ENCODE data around the gene KCNMB1.

KCNMB1 gene

GRCh38 chr5:170414786-170415185 lies 25.6 kb upstream of the KCNMB1 start:
- DNase-seq (ENCODE audit: low read depth in 2 of 2) = no peak

DNA sequence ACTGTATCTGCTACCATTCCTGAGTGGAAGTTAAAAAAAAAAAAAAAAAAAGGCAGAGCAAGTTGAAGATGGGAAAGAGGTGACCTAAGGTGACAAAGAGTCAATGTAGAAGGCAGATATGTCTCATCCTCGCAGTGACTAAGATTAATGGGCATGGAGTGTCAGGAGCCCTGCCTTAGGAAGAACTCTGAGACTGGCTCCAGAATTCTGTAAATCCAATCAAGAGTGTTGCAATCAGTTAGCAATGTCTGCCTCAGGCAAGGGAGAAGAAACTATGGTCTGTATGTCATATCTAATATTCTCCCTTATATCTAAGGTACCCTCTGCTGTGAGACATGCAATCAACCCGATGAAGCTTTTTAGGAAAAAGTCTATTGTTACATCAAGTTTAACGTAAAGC lies 24.7 kb upstream of the KCNMB1 start:
- no peak for DNase-seq (ENCODE audit: low read depth in 2 of 2)

GRCh38 chr5:170411100-170411499 lies 21.9 kb upstream of the KCNMB1 start:
- DNase-seq (ENCODE audit: low read depth in 2 of 2) = no peak

GRCh38 chr5:170410401-170410800 lies 21.2 kb upstream of the KCNMB1 start:
- no peak for DNase-seq (ENCODE audit: low read depth in 2 of 2)

DNA sequence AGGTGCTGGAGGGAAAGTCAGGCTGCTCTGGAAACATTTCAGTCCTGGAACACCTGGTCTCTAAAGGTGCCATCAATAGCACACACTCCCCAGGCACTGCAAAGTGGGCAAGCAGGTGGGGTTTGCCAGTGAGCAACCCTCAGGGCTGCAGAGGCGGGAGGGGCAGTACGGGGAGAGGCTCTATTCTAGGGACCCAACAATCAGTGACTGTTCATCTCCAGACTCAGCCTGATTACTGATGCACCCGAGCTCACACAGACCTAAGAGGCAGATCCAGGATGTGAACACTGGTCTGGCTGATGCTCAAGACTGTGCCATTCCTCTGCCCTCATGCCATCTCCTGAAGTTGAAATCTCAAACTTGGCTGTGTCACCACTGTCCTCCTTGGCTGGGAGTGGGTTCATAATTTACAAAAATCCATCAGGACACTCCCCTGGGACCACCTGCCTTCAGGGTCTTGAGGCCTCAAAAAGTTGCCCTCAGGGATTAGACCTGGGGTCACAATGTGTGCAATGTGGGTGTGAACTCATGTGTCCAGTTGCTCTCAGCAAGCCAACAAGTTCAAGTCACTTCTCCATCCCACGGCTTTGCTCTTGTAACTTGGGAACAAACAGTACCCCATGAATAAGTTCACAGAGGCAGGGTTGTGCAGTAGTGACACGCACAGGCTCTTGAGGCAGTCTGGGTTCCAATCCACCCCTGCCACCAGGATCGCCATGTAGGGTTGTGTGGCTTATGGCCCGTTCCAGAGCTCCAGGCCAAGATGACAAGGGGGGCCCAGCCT lies 19.9 kb upstream of the KCNMB1 start:
- no peak for DNase-seq (ENCODE audit: low read depth in 2 of 2)

GRCh38 chr5:170408226-170408625 lies 19.1 kb upstream of the KCNMB1 start:
- no peak for DNase-seq (ENCODE audit: low read depth in 2 of 2)

DNA sequence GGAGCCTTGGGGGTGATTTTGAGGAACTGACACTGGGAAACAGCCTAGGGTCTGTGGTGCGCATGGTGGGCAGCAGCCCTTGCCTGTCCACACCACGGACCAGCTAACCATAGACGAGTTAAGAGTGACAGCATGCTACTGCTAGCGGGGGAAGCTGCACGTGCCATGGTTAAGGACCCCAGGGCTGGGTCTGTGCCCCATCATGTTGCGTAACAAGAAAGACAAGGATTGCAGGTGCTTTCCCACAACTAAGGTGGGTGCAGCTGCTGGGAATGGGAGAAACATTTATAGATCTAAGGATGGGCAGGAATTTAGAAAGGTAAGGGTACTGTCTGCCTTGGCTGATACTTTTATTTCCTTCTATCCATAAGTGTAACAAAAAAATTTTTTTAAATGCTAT lies 17.9 kb upstream of the KCNMB1 start:
- no peak for DNase-seq (ENCODE audit: low read depth in 2 of 2)

DNA sequence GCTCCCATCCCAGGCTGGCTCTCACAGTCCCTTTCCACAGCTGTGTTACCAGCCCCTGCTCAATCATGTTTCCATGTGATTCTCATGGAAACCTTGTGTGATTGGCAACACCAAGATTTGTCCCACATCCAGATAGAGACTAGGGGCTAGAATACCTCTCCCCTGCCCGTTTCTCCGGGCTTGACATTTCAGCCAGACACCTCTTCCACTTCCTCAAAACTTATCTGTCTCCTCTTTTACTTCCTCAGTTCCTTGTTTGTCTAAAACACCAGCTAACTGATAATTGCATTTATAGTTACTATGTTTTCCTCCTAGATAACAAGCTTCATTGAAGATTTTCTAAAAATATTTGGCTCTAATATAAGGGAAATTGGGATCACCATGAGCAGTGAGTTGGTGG lies 16.6 kb upstream of the KCNMB1 start:
- no peak for DNase-seq (ENCODE audit: low read depth in 2 of 2)

- DNase-seq (ENCODE audit: low read depth in 2 of 2) = no peak
Observed at GRCh38 chr5:170404398-170404797, 15.2 kb upstream of the KCNMB1 start.

DNA sequence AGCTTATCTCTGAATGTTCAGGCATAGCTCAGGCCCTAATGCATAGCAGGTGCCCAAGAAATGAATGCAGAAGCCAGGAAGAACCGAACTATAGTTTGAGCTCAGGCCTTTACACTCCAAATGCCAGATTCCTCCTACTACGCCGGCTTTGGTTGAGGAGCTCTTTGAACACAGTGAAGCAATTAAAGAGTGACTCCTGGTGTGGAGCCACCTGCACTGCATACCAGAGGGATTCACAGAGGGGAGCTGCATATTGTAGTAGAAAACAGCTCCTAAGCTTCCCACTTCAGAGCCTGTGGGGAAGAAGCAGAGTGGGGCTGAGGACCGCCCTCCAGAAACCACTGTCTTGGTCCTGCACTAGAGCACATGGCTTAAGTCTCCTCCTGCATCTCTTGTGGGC lies 14.5 kb upstream of the KCNMB1 start:
- no peak for DNase-seq (ENCODE audit: low read depth in 2 of 2)

GRCh38 chr5:170402508-170402907 lies 13.3 kb upstream of the KCNMB1 start:
- no peak for DNase-seq (ENCODE audit: low read depth in 2 of 2)

DNA sequence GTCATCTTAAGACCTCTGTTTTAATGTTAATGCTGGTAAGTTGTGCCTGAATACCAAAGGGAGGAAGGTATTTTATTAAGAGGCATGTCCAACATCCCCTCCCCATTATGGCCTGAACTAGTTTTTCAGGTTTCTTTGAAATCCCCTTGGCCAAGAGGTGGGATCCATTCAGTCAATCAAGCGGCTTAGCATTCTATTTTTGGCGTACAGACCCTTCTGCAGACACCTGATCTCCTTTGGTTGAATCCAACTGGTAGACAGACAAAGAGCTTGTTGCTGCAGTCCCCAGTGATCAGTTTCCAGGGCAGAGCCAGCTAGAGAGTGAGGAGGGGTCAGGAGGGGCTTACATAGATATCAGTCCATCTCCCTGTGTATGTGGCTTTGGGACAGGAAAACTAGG lies 7.9 kb upstream of the KCNMB1 start:
- DNase-seq (ENCODE audit: low read depth in 2 of 2) = no peak

DNA sequence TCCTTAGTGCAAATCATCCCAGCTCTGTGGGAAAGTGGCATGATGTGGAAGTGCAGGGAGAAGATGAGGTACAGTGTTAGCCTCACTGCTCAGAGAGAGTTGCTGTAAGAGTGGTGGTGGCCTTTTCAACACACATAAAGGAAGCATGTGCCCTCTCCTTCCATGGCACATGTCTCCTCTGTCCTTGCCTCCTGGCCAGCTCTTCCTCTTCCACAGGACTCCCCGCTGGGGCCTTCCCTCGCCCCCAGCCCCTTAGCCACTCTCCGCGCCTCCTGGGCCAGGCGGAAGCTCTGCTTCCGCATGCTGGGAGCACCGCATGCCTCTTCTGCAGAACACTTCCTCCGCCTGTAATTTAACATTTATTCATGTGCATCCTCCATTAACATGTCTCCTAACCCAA lies 4.8 kb upstream of the KCNMB1 start:
- DNase-seq (ENCODE audit: low read depth in 2 of 2) = no peak

- peak in 1 of 2 donors; percentile 7 for DNase-seq (ENCODE audit: low read depth in 2 of 2)
Observed at GRCh38 chr5:170393235-170393634, 4.1 kb upstream of the KCNMB1 start.

GRCh38 chr5:170390472-170390871 lies 1.3 kb upstream of the KCNMB1 start:
- DNase-seq (ENCODE audit: low read depth in 2 of 2) = no peak

DNA sequence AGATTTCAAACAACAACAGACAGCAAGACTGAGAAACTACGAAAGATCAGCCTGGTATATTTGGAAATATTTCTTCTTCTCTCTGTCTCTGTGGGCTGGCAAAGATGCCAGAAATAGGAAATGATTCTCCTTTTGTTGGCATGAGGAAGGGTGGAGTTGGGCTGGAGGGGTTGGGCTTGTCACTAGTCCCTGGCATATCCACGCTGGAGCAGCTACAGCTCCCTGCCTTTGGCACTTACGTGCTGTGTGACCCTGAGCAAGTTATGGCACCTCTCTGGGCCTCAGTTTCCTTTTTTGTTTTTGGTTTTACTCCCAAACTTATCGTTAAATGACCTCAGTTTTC lies 354 bp upstream of the KCNMB1 start:
- no peak for DNase-seq (ENCODE audit: low read depth in 2 of 2)

DNA sequence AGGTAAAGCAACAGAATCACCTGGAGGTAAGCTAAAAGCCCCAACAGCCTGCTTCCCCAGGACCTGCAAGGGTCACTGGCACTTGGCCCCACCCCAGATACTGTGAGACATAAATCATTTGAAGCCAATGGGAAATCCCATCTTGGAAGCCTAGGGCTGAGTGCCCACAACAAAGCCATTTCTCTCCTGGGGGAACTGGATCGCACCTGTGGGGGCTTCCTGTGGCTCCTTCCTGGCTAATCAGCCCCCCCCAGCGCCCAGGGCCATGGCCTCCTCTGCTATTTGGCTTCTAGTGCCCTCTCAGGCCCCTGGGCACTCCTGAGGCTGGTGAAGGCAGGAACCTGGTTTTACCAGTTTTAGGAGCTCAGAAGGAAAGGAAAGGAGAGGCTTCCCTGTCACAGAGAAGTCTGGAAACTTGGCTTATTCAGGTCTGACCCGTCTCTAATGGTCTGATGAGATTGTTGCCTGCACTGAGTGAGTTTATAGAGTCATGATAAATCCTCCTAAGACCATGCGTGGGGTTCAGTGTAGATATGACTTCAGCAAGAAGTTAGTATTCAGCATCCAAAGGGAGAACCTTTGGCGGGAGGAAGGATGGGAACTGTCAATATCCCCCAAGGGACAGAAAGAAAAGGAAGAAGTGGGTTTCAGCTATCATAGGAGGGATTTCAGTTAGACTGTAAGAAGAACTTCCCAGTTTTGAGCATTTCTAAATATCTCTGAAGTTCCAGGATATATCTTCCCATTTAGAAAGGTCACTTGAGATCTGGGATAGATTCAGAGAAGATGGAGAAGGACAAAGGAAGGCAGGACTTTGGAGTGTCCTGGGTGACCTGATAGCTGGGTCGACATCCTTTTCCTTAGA lies 1.2 kb downstream of the KCNMB1 start:
- no peak for DNase-seq (ENCODE audit: low read depth in 2 of 2)

DNA sequence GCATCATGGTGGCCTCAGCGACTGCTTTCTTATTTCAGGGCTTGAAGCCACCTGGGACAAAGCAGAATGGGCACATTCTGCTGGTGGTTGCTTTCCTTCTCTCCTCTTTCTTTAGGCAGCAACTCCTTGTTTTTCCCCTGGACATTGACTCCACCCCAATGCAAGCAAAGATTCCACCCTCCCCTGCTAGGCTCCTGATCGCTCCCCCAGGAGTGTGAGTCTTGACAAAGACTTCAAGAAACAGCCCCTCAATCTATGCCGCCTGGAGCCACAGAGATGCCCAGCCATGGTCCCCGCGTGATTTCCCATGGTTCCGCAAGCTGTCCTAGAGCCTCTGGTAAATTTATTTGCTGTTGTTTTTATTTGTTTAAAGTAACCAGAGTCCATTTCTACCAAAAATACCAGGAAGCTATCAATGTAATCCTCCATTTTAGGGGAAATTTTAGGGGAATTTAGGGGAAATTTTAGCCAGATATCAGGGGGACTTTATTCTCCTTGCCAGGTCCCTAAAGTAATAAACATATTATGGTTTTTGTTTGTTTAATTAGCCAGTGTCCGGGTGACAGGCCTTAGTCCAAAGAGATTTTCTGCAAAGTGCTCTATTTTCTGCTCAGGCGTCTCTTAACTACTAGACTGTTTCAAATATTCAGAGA lies 2.3 kb downstream of the KCNMB1 start:
- no peak for DNase-seq (ENCODE audit: low read depth in 2 of 2)

- no peak for DNase-seq (ENCODE audit: low read depth in 2 of 2)
Observed at GRCh38 chr5:170383227-170383626, 5.9 kb downstream of the KCNMB1 start.

DNA sequence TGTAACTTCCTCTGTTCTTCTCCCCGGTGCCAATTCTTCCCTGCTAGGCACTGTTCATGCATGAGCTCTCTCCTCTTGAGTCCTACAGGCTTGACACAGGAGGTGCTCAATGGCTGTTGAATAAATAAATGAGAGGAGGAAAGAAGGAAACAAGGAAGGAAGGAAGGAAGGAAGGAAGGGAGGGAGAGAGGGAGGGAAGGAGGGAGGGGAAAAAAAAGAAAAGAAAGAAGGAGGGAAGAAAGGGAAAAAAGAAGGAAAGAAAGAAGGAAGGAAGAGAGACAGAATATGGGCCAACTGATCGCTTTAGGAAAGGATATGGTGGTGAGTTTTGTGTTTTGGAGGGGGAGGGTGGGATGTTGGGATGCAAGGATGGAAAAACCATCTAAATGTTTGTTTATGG lies 6.4 kb downstream of the KCNMB1 start:
- DNase-seq (ENCODE audit: low read depth in 2 of 2) = no peak

GRCh38 chr5:170380361-170380951 lies 8.7 kb downstream of the KCNMB1 start:
- no peak for DNase-seq (ENCODE audit: low read depth in 2 of 2)

GRCh38 chr5:170378740-170379139 lies 10.4 kb downstream of the KCNMB1 start:
- no peak for DNase-seq (ENCODE audit: low read depth in 2 of 2)
